ENCODE results near the gene GYG1.
A peak's percentile ranks its signal among the peaks of the same experiment; 100 is the strongest.

Gene GYG1

DNA sequence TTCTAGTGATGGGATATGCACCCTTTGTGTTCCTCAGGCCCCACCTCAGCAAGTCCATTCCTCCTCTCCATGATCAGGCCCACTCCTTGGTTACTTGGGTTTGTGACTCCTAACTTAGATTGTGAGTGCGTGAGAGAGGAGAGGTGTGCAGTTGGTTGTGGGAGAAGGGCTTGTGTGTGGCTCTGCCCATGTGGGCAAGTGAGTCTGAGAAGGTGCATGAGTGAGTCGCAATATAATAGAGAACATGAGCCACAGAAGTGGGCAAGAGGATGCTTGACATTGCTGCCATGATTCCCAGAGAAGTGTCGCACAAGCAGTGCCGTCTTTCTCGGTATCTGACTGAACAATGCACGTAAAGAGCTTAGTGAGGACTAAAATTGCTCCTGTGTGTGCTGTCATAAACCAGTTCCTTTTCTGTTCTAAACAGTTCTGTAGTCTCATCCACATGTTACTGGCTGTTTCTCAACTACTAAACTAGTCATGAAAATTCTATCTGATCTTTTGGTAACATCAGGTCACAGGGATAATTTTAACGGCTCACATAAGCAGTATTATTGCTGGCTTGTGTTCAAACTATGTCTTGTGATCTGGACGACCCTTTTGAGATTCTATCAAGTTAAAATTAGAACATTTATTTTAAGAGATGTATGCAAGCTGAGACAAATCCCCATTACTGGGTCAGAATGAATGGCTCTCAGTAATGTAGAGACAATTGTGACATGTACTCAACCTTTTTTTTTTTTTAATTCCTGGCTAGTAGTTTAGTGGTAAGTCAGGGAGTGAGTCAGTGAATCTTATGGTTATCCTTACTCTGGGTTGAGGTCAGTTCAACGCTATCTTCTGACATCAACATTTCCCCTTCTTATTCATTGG, 25.6 kb downstream of the GYG1 start:
- peak; percentile 86 for DNase-seq (ENCODE audit: low read depth)

DNA sequence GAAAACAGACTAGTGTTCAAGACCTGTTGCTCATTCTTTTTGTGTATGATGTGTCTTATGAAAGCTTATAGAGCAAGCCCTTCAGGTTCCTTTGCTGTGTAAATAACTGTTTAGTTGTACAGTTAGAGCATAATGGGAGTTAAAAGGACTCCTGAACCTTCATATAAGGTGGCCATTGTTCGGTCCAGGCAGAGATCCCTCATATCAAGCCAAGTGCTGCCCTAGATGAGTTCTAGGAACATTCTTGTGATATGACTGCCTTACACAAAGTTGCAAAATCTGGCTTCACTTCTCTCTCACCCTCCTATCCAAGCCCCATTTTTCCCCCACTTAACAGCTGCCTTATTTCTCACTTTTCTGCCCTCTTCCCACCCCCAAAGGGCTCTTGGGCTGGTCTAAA, 26.9 kb downstream of the GYG1 start:
- no peak for DNase-seq (ENCODE audit: low read depth)

DNA sequence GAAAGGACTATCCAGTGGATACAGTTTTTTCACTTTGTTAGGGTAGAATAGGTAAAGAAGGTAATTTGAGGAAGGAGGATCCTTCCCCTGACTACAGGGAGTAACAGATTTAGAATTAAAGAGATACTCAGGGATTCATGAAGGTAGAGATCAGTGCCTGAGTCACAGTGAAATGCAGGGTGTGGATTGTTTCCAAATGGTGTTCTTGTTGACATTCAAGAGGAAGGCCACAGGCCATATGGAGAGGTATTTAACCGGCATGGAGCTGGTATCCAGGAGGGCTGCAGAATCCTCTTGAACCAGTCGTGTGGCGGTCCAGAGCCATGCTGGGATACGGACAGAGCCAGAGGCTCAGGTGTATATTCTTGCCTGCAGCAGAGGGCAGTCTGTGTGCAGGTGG, 28.2 kb downstream of the GYG1 start:
- no peak for DNase-seq (ENCODE audit: low read depth)

DNA sequence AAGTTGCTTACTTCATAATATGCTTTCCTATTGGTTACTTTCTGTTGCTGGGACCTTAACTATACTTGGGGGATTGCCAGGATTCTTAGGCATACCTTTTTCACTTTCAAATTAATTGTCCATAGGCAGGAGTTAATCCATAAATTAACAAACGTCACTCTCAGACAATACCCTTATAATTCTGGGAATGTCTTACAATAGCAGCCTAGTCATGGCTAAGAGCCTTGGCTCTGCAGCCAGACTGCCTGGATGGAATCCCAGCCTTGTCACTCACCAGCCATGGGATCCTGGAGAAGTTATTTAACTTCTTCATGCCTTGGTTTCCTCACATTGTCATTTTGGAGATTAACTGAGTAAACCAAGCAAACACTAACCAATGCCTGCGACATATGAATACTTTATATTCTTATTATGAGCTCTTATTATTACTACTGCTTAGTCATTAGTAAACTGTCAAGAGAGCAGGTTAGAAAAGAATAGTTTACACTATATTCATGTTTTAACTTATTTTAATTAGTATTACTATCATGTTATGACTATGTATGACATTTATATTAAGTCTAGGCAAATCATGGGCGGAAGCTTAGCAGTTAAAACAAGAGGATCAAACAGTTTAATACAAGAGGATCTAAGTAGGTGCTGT, 29.0 kb downstream of the GYG1 start:
- peak; percentile 25 for DNase-seq (ENCODE audit: low read depth)

DNA sequence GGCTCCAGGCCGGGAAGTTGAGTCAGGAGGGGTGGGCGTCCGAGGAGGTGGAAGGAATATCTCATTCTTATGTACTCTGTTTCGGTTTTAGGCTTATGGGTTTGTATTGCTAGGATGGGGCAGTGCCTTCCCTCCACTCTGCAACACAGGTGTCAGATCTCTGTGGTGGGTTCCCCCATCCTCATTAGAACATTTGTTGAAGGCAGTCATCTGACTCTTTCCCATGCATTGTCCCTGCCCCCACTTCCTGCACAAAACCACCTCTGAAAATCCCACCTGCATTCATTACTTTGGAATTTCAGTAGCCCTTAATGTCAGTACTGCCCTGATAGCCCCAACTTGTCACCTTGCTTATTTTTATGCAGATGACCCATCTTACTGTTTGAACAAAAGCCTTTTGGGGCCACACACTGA, 29.5 kb downstream of the GYG1 start:
- DNase-seq (ENCODE audit: low read depth): no peak

DNA sequence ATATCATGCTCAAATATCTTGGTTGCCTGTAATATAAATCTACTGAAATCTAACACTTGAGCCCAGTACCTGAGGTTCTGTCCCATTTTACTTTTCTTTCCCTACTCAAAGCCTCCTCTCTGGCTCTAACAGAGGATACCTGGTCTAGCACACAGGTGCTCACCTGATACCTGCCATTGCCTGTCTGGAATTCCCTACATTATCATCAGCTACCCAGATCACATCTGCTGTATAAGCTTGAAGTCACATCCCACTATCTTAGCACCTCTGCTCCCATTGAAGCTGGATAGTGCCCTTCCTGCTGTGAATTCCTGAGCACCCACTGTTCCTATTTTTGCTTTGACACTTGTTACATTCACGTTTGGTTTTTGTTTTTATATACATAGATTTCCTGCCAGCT, 30.5 kb downstream of the GYG1 start:
- no peak for DNase-seq (ENCODE audit: low read depth)

DNA sequence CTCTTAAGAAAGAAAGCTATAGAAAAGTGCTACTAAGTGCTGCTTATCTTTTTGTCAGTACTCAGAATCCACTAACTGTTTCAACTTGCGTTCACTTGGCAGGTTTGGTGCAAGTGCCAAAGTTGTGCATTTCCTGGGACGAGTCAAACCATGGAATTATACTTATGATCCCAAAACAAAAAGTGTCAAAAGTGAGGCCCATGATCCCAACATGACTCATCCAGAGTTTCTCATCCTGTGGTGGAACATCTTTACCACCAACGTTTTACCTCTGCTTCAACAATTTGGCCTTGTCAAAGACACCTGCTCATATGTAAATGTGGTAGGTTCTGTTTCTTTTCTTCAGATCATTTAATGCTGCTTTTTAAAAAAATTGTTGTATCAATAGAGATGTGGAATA, 32.6 kb downstream of the GYG1 start:
- DNase-seq (ENCODE audit: low read depth): no peak

DNA sequence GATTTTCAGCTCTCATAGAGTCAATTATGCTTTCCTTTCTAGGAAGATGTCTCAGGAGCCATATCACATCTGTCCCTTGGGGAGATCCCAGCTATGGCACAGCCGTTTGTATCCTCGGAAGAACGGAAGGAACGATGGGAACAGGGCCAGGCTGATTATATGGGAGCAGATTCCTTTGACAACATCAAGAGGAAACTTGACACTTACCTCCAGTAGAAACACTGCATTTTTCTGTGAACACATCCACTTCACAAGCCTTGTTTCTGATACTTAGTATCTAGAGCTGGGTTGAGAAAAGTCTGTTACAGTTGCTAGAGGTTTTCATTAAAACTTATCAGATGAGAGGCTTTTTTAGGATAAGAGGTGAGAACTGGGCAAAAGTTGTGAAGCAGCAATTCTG, 35.4 kb downstream of the GYG1 start:
- no peak for DNase-seq (ENCODE audit: low read depth)

DNA sequence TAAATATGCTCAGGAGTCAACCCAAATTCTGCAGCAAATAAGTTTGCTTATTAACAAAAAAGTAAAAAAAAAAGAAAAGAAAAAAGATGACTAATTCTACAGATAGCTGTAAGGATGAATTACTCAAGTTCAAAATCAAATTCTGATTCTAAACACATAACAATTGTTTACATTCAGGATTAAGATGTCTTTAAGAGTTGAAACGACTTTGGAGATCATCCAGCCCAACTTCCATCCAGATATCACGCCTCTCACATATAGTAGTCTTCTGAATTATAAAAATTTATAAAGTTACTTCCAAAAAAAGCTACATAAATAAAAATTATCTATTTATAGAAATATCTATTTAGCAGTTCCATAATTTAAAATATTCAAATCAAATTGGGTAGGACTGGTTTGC, 39.8 kb downstream of the GYG1 start:
- no peak for DNase-seq (ENCODE audit: low read depth)

DNA sequence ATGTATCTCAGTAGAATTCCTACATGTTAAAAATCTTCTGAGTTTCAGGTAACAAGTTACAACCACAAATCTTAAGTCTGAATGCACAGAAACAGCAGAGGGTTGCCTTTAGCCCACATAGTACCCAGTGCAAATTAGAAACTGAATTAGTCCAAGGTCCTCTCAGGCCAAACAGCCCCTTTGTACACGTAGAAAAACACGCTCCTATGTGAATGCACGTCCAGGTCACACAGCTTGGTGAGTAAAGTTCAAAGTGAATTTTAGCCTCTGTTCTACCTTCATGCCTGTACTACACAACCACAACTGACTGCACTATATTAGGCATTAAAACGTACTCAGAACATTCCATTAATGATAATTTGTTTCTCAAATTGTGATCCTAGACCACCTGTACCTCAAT, 46.3 kb downstream of the GYG1 start:
- no peak for DNase-seq (ENCODE audit: low read depth)

DNA sequence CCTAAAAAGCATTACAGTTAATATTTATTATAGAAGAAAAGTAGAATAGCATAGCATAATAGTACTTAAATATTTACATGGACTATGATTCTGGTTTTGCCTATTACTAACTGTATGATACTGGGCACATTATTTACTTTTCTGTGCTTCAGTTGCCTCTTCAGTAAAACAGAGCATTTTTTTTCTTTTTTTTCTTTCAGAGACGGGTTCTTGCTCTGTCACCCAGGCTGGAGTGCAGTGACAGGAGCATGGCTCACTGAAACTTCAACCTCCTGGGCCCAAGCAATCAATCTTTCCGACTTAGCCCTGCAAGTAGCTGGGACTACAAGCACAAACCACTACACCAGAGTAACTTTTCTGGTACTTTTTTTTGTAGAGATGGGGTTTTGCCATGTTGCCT, 47.0 kb downstream of the GYG1 start:
- no peak for DNase-seq (ENCODE audit: low read depth)

DNA sequence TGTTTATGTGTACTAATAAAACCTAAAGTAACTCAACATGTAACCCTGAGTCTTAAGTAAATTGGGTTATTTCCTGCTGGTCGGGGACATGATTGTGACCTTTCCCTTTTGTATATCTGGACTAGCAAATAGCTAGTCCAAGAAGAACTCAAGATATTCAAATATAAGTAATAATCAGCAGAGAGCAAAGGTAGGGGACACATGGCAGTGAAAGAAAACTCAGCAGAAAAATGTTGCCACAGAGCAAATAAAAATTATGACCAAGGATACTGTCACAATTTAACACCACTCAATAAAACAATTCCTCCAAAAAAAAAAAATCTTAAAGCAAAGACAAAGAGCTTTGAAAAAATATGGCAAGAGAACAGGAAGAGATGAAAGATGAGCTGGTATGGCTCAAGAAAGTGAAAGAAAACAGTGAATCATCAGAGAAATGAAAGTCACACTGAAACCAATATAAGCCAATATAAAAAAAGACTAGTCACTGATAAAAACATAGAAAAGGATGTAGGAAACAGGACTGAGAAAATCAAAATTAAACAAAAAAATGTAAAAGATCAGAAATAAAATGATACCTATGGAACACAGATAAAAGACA, 51.5 kb downstream of the GYG1 start:
- DNase-seq (ENCODE audit: low read depth): peak; percentile 65

DNA sequence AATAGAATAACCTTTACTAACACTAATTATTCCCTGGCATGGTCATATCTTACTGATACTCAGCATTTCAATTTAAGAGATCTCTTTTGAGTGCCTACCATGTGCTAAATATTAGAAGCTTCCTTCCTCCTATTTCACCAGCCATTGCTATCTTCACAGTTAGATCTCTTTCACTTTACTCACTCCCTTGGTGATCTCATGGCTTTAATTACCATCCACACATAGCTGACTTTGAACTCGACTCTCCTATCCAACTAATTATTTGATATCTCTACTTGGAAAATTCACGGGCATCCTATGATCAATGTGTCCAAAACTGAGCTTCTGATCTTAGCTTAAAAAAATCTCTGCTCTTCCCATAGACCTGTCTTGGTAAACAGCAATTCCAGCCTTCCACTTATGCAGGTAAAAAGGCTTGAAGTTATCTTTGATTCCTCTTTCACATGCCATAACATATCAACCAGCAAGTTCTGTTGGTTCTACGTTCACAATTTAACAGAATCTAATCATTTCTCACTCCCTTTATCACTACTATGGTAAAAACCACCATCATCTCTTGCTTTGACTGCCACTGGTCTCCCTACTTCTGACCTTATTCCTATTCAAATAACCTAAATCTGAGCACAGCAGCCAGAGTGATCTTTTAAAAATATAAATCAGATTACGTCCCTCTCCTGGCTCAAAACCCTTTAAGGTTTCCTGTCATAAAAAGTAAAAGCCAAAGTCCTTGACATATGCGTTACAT, 53.2 kb downstream of the GYG1 start:
- DNase-seq (ENCODE audit: low read depth): no peak

DNA sequence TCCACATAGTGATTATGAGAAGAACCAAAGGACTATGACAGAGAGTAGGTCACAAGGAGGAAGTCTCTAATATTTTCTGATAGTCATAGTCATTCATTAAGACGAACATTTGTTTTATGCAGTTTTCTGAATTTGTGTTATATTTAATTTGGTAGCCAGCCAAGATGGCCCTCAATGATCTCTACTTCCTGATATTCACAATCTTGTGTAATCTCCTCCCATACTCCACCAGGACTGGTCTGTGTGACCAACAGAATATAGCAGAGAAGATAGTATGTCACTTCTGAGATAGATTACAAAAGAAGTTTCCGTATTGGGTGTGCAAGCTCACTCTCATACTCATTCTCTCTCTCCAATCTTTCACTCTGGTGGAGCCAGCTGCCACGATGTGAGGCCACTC, 64.2 kb downstream of the GYG1 start:
- no peak for DNase-seq (ENCODE audit: low read depth)

DNA sequence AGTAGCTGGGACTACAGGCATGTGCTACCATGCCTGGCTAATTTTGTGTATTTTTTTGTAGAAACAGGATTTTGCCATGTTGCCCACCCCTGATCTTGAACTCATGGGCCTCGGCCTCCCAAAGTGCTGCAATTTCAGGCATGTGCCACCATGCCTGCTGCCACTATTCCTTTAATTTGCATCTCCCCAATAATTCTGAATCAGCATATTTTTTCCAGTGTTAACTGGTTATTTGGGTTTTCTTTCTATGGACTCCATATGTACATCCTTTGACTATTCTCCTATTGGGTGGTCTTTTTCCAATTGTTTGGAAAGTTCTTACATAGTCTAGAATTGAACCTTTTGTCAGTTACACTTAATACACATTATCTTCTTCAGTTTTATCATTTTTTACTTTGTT, 66.9 kb downstream of the GYG1 start:
- DNase-seq (ENCODE audit: low read depth): no peak

DNA sequence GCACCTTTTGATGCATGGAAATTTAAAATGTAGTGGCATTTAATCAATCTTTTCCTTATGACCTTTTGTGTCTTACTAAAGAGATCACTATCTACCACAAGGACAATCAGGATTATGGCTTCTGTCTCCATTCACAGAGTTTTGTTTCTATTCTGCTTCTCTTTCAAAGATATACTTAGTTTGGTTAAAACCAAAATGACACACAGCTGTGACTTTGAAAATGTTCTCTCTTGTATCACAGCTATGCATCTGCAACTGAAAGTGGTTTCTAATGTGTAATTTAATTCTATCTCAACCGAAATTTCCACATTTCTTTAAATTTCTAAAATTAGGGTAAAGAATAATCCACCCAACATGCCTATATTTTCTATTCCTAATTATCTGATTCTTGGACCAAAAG, 67.3 kb downstream of the GYG1 start:
- no peak for DNase-seq (ENCODE audit: low read depth)

DNA sequence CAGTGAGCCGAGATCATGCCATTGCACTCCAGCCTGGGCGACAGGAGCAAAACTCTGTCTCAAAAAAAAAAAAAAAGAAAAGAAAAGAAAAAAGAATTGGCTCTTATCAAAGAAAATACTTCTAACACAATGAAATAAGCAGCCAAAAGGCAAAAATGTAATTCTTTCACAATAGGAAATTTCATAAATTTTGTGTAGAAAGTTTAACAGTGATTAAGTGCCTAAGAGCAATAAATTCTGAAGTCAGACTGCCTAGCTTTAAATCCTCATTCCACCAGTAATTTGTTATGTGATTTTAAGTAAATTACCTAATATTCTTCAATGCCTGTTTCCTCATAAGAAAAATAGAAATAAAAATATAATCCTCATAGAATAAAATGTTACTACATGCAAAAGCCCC, 70.4 kb downstream of the GYG1 start:
- DNase-seq (ENCODE audit: low read depth): no peak

DNA sequence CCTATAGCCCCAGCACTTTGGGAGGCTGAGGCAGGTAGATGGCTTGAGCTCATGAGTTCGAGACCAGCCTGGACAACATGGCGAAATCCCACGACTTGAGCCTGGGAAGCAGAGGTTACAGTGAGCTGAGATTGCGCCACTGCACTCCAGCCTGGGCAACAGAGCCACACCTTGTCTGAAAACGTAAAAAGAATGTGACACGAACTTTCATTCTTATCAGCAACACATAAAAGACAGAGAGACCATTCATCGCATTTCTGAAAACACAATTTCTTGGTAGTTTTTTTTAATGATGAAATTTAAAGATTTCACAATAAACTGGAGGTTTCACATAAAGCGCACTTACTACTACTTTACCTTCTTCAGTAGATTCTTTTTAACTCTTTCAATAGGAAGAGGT, 76.5 kb downstream of the GYG1 start:
- DNase-seq (ENCODE audit: low read depth): no peak
